ENCODE results near the gene TRPV3.
"Not testable (repeated sequence)": the region's sequence is repeated elsewhere in the genome, so short reads cannot be mapped to it uniquely, and the experiment has no call there.

Gene TRPV3

GRCh38 chr17:3566551-3566950 lies 8.9 kb upstream of the TRPV3 start:
- TF ChIP-seq CTCF (conservative IDR thresholded peaks at IDR 0.05; ENCODE audit: low read depth) = no peak
- no peak for DNase-seq (ENCODE audit: low spot score)
- ChIA-PET CTCF (no interaction called here), POLR2A (ENCODE audit: low non-redundant PET) (no interaction called here)
- no peak overlapping the region for H3K27ac ChIP-seq

- ChIA-PET POLR2A (ENCODE audit: low non-redundant PET) (no interaction called here), CTCF (no interaction called here)
- DNase-seq (ENCODE audit: low spot score) = no peak
- no peak overlapping the region for H3K27ac ChIP-seq
- no peak for TF ChIP-seq CTCF (conservative IDR thresholded peaks at IDR 0.05; ENCODE audit: low read depth)
Measured at GRCh38 chr17:3565143-3565542, 7.5 kb upstream of the TRPV3 start.

DNA sequence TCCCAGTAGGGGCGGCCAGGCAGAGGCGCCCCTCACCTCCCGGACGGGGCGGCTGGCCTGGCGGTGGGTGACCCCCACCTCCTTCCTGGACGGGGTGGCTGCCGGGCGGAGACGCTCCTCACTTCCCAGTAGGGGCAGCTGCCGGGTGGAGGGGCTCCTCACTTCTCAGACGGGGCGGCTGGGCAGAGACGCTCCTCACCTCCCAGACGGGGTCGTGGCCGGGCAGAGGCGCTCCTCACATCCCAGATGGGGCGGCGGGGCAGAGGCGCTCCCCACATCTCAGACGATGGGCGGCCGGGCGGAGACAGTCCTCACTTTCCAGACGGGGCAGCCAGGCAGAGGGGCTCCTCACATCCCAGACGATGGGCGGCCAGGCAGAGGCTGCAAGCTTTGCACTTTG lies 6.6 kb upstream of the TRPV3 start:
- H3K27ac ChIP-seq; CTCF ChIA-PET; POLR2A ChIA-PET (ENCODE audit: low non-redundant PET); DNase-seq (ENCODE audit: low spot score): not testable (repeated sequence)

DNA sequence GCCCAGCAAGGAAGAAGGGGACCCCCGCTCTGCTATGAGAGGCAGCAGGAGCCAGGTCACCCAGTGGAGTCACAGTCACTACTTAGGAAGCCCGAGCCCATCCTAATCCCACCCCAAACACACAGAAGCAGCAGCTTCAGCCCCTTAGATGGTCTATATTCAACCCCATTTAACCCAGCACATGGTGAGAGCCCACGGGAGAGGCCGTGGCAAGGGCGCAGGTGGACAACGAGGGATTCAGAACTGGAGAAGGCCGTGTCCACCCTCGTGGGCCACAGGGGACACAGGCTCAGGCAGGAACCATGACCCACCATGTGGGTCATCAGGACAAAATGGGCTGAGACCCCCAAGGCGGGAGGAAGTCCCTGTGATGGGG lies 1.6 kb upstream of the TRPV3 start:
- H3K27ac ChIP-seq = peak overlapping the region; percentile 79
- DNase-seq (ENCODE audit: low spot score) = no peak
- no peak for TF ChIP-seq CTCF (conservative IDR thresholded peaks at IDR 0.05; ENCODE audit: low read depth)
- POLR2A ChIA-PET (ENCODE audit: low non-redundant PET) = interaction anchor here (0.6 kb wide), 1 partner anchor 9 kb away, joined by 8 read pairs; no protein-coding TSS in a partner anchor
- CTCF ChIA-PET = interaction anchor here (0.5 to 0.6 kb wide), 2 partner anchors 78 to 835 kb away, joined by 3 read pairs; no protein-coding TSS in a partner anchor

DNA sequence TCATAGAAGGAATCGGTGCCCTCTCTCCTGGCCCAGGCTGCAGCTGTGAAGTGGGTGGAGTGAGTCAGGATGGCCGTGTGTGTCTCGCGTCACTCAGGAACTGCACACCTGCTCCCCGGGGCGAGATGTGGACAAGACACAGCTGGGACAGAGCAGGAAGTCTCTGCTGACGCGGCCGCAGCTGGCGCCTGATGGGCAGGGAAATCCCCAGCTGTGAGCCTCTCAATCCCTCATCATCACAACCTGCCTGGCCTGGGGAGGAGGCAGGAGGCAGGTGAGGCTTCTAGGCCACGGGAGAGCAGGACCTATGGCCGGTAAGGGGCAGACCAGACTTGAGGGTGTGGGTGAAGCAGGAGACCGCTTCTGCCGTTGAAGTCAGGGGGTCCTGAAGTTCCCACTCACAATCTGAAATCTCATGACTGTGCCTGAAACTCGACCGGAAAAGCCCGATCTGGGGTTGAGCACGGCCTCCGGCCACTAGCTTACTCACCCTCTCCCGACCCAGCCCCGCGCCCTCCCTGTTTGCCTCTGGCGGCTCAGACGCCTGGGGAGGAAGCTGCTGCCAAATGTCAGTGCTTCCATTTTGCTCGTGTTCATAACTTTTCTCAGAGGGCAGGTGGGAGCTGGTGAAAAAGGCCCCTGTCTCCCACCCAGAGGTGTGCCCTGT lies 1.1 kb upstream of the TRPV3 start:
- peak overlapping the region; percentile 79 for H3K27ac ChIP-seq
- ChIA-PET CTCF (interaction anchor here (0.6 kb wide), 1 partner anchor 834 kb away, joined by 3 read pairs; no protein-coding TSS in a partner anchor), POLR2A (ENCODE audit: low non-redundant PET) (interaction anchor here (0.6 kb wide), 1 partner anchor 8 kb away, joined by 8 read pairs; no protein-coding TSS in a partner anchor)
- TF ChIP-seq CTCF (conservative IDR thresholded peaks at IDR 0.05; ENCODE audit: low read depth) = no peak
- peak; percentile 86 for DNase-seq (ENCODE audit: low spot score)

DNA sequence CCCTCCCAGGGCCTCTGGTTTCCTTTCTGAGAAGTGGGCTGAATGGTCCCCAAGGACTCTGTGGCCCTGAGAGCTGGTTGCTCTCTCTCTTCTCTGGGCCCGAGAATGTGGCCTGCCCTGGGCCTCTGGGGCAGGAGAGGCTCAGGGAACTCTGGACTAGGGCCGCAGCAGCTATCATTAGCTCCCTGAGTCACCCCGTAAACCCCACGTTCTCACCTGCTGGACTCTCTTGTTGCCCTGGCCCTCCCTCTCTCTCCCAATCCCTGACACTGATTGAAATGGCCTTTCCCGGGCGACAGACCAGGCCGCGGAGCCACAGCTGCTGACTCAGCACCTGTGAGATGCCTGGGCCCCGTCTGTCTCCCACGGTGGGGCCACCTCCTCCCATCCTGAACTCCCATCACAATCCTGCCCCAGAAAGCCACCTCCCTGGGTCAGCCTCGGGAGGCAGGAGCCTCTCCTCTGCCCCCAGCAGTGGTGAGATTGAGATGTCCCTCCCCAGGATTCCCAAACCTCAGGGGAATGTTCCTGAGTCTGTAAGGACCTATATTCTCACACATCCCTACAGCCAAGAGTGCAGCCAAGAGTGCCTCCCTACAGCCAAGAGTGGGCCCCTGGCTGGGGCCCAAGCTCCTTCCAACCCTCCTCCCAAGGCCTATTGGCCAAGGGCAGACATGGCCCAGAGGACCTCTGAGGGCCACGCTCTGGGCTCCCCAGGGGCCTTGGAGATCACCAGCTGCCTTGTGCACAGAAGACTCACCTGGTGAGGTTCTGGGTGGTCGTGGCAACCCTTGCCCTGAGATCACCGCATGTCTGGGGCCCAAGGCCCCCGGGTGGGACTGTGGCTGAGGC lies 470 bp downstream of the TRPV3 start:
- CTCF ChIA-PET = no interaction called here
- TF ChIP-seq CTCF (conservative IDR thresholded peaks at IDR 0.05; ENCODE audit: low read depth) = no peak
- peak; percentile 11 for DNase-seq (ENCODE audit: low spot score)
- POLR2A ChIA-PET (ENCODE audit: low non-redundant PET) = no interaction called here
- H3K27ac ChIP-seq = peak overlapping the region; percentile 79
